AG10803 (cell line): ENCODE data around the gene HNRNPCL2.
"Not testable (repeated sequence)": the region's sequence is repeated elsewhere in the genome, so short reads cannot be mapped to it uniquely, and the experiment has no call there.

Experiments
- DNase-seq: peaks from one replicate; pipeline ENCODE4 v3.0.0; 2010; ENCODE audit warnings: low read depth
- H3K4me3 ChIP-seq: 2 replicates; pipeline ENCODE4 v1.5.1; 2011; ENCODE audit warnings: mild to moderate bottlenecking, low read length, control low read depth

Gene HNRNPCL2

DNA sequence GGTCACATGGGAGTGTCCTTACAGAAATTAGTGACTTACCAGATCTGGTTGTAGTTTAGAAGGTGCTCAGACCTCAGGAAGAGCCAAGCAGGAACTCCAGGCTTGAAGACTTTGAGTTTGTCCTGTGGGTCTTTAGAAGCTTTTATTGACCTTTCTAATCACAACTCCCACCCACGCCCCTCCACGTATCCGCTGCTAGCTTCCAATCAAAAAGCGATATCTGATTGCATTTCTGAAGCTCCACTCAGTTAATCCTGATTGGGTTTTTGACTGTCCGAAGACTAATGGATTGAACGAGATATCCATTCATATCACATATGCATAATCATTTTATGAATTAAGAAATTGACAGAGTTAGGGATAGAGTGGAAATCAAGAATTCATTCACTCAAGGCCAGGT lies at the start of gene HNRNPCL2:
Gene HNRNPCL2, minus strand, starts transcription at position 101 of the 400 bp plus-strand sequence. CDS start 454 bp downstream, outside the sequence.
- DNase-seq, H3K4me3 ChIP-seq: not testable (repeated sequence)

DNA sequence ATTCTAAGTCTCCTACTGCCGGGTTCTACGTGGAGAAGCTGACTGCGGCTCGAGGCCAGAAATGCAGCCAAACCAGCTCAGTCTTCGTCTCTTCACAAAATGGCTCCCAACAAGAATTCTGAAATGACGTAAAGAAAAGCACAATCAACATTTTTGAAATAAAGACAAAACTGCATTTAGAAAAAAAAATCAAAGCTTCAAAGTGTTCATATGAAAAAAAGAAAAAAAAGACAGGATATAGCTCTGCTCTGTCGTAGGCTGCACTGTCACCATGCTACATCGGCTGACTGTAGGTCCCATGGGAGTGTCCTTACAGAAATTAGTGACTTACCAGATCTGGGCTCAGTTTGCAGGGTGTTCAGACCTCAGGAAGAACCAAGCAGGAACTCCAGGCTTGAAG lies 48.9 kb upstream of the HNRNPCL2 start, which contains the start of gene HNRNPCL4:
Gene HNRNPCL4, minus strand, starts transcription at position 101 of the 400 bp plus-strand sequence. CDS start 164 bp downstream, outside the sequence.
- DNase-seq, H3K4me3 ChIP-seq: not testable (repeated sequence)

DNA sequence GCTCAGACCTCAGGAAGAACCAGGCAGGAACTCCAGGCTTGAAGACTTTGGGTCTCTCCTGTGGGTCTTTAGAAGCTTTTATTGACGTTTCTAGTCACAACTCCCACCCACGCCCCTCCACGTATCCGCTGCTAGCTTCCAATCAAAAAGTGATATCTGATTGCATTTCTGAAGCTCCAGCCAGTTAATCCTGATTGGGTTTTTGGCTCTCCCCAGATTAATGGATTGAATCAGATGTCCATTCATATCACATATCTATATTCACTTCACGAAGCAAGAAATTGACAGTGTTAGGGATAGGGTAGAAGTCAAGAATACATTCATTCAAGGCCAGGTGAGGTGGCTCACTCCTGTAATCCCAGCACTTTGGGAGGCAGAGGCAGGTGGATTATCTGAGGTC lies 39.3 kb upstream of the HNRNPCL2 start, which contains the start of gene PRAMEF26:
Gene PRAMEF26, minus strand, starts transcription at position 101 of the 400 bp plus-strand sequence. CDS start 2,914 bp downstream, outside the sequence.
- H3K4me3 ChIP-seq, DNase-seq: not testable (repeated sequence)

DNA sequence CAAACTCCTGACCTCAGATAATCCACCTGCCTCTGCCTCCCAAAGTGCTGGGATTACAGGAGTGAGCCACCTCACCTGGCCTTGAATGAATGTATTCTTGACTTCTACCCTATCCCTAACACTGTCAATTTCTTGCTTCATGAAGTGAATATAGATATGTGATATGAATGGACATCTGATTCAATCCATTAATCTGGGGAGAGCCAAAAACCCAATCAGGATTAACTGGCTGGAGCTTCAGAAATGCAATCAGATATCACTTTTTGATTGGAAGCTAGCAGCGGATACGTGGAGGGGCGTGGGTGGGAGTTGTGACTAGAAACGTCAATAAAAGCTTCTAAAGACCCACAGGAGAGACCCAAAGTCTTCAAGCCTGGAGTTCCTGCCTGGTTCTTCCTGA lies 46.2 kb downstream of the HNRNPCL2 start, which contains the start of gene PRAMEF25:
Gene PRAMEF25, plus strand, starts transcription at position 301 of the 400 bp plus-strand sequence. CDS start 2,920 bp downstream, outside the sequence.
- not testable (repeated sequence) for DNase-seq, H3K4me3 ChIP-seq
